Fibroblast of skin of abdomen (primary cell): Measurements from ENCODE around the gene PHACTR1.

Source experiments
- DNase-seq: peaks from one replicate; pipeline ENCODE4 v3.0.0-alpha.2; 2013

Gene PHACTR1

GRCh38 chr6:12749531-12750379, 33.2 kb downstream of the PHACTR1 start:
- no peak for DNase-seq

- DNase-seq = no peak
Measured at GRCh38 chr6:12750416-12750815, 33.8 kb downstream of the PHACTR1 start.

GRCh38 chr6:12751694-12752325, 35.2 kb downstream of the PHACTR1 start:
- DNase-seq = peak; percentile 65

- no peak for DNase-seq
Measured at GRCh38 chr6:12753036-12753435, 36.5 kb downstream of the PHACTR1 start.

GRCh38 chr6:12760226-12760625, 43.7 kb downstream of the PHACTR1 start:
- no peak for DNase-seq

GRCh38 chr6:12760911-12761310, 44.3 kb downstream of the PHACTR1 start:
- peak; percentile 13 for DNase-seq

- peak; percentile 94 for DNase-seq
Measured at GRCh38 chr6:12761376-12762115, 45.0 kb downstream of the PHACTR1 start.

- peak; percentile 62 for DNase-seq
Measured at GRCh38 chr6:12762731-12763434, 46.3 kb downstream of the PHACTR1 start.

GRCh38 chr6:12766365-12766764, 49.8 kb downstream of the PHACTR1 start:
- DNase-seq = no peak

- no peak for DNase-seq
Measured at GRCh38 chr6:12767016-12767415, 50.4 kb downstream of the PHACTR1 start.

GRCh38 chr6:12769556-12770256, 53.1 kb downstream of the PHACTR1 start:
- peak; percentile 18 for DNase-seq

- no peak for DNase-seq
Measured at GRCh38 chr6:12772416-12772815, 55.8 kb downstream of the PHACTR1 start.

- no peak for DNase-seq
Measured at GRCh38 chr6:12776291-12776690, 59.7 kb downstream of the PHACTR1 start.

GRCh38 chr6:12779772-12780171, 63.2 kb downstream of the PHACTR1 start:
- DNase-seq = no peak

GRCh38 chr6:12782136-12782535, 65.6 kb downstream of the PHACTR1 start:
- no peak for DNase-seq

- no peak for DNase-seq
Measured at GRCh38 chr6:12785301-12785700, 68.7 kb downstream of the PHACTR1 start.

GRCh38 chr6:12785921-12786320, 69.4 kb downstream of the PHACTR1 start:
- DNase-seq = no peak

GRCh38 chr6:12791371-12791770, 74.8 kb downstream of the PHACTR1 start:
- peak; percentile 7 for DNase-seq

- no peak for DNase-seq
Measured at GRCh38 chr6:12798326-12798725, 81.8 kb downstream of the PHACTR1 start.

GRCh38 chr6:12800120-12800519, 83.6 kb downstream of the PHACTR1 start:
- DNase-seq = no peak

GRCh38 chr6:12801141-12801540, 84.6 kb downstream of the PHACTR1 start:
- DNase-seq = no peak

- no peak for DNase-seq
Measured at GRCh38 chr6:12802440-12802839, 85.9 kb downstream of the PHACTR1 start.
